Loucy (cell line): ENCODE results near the gene RPTOR.

Source experiments
- EZH2phosphoT487 ChIP-seq: fragments of 200-600 bp; IDR thresholded peaks from 2 replicates; pipeline ENCODE4 v1.6.1; 2018; ENCODE audit warnings: antibody characterized with exemption, mild to moderate bottlenecking, moderate library complexity, borderline replicate concordance
- TF ChIP-seq, protein P1 (sequence below): fragments of 200-600 bp; sonication (generic); conservative IDR thresholded peaks from 2 replicates; pipeline ENCODE4 v1.5.1; 2014; ENCODE audit warnings: mild to moderate bottlenecking, antibody characterized with exemption, low read length

GRCh38 chr17:80511222-80512180 is 33.1 kb upstream of the RPTOR start:
- TF ChIP-seq, protein P1, sequence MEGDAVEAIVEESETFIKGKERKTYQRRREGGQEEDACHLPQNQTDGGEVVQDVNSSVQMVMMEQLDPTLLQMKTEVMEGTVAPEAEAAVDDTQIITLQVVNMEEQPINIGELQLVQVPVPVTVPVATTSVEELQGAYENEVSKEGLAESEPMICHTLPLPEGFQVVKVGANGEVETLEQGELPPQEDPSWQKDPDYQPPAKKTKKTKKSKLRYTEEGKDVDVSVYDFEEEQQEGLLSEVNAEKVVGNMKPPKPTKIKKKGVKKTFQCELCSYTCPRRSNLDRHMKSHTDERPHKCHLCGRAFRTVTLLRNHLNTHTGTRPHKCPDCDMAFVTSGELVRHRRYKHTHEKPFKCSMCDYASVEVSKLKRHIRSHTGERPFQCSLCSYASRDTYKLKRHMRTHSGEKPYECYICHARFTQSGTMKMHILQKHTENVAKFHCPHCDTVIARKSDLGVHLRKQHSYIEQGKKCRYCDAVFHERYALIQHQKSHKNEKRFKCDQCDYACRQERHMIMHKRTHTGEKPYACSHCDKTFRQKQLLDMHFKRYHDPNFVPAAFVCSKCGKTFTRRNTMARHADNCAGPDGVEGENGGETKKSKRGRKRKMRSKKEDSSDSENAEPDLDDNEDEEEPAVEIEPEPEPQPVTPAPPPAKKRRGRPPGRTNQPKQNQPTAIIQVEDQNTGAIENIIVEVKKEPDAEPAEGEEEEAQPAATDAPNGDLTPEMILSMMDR, result no peak
- no peak for TF ChIP-seq EZH2phosphoT487
